GM18951 (cell line): ENCODE data around the gene TMEM92.
"Not testable (repeated sequence)": the region's sequence is repeated elsewhere in the genome, so short reads cannot be mapped to it uniquely, and the experiment has no call there.

Experiments
- POLR2A ChIP-seq: IDR thresholded peaks from 4 replicates; pipeline ENCODE4 v1.6.1; 2011; ENCODE audit warnings: mild to moderate bottlenecking; ENCODE audit not compliant: insufficient read length, insufficient read depth; ENCODE audit errors: extremely low read depth
- in situ Hi-C: fragments of 300-500 bp; cut with MboI; formaldehyde crosslinking; loops from one replicate; pipeline ENCODE4 v1.12.0; 2022; ENCODE audit warnings: low sequenced_read_pairs, mixed read lengths, inconsistent platforms; ENCODE audit not compliant: unreplicated experiment

Gene TMEM92

GRCh38 chr17:50303596-50303995 lies 29.3 kb downstream of the TMEM92 start:
- in situ Hi-C loops: no loop called here
- TF ChIP-seq POLR2A: no peak

- in situ Hi-C loops: no loop called here
- no peak for TF ChIP-seq POLR2A
These were observed 30.6 kb downstream of the TMEM92 start for GRCh38 chr17:50304781-50305404.

- in situ Hi-C loops: no loop called here
- no peak for TF ChIP-seq POLR2A
These were observed 33.4 kb downstream of the TMEM92 start for GRCh38 chr17:50307654-50308053.

GRCh38 chr17:50308666-50309065 lies 34.4 kb downstream of the TMEM92 start:
- no peak for TF ChIP-seq POLR2A

GRCh38 chr17:50310455-50311111 lies 36.3 kb downstream of the TMEM92 start:
- no peak for TF ChIP-seq POLR2A
- in situ Hi-C loops: no loop called here

More at GRCh38 chr17:50308666-50309065, 34.4 kb downstream of the TMEM92 start:
- in situ Hi-C loops: no loop called here

GRCh38 chr17:50311112-50311460 lies 36.8 kb downstream of the TMEM92 start:
- in situ Hi-C loops: no loop called here
- no peak for TF ChIP-seq POLR2A

DNA sequence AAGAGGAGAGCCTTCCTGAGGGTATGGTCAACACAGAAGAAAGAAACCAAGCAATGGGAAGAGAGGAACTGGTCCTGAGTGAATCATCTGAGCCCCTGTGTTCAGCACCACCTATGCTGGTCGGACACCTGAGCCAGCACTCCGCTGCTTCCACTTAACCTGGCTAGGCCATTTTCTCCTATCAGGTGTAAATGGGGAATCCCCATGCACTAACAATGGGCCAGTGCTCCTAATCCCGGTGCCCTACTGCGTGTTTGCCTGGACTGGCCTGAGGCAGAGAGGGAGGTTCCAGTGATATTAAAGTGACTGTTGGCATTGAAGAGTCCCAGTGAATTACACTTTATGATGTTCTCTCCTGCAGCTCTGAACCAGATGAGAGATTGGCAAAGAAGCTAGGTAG lies 37.2 kb downstream of the TMEM92 start:
- in situ Hi-C loops: no loop called here
- no peak for TF ChIP-seq POLR2A

DNA sequence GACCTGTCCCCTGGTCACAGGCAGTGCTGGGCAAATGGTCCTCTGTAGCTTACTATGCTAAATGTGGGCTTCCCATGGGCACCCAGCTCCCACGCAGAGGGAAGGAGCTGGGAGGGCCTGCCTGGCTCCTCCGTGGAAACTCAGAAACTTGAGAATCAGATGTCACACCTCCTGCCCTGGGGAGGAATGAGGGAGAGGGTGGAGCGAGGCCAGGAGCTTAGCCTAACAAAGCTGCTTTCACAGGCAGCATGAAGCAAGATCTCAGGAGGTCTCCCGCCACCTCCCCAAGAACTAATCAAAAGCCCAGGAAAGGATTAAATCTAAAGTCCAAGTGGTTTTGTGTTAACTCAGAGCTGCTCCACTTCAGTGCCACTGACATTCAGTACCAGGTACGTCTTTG lies 38.0 kb downstream of the TMEM92 start:
- in situ Hi-C loops: no loop called here

DNA sequence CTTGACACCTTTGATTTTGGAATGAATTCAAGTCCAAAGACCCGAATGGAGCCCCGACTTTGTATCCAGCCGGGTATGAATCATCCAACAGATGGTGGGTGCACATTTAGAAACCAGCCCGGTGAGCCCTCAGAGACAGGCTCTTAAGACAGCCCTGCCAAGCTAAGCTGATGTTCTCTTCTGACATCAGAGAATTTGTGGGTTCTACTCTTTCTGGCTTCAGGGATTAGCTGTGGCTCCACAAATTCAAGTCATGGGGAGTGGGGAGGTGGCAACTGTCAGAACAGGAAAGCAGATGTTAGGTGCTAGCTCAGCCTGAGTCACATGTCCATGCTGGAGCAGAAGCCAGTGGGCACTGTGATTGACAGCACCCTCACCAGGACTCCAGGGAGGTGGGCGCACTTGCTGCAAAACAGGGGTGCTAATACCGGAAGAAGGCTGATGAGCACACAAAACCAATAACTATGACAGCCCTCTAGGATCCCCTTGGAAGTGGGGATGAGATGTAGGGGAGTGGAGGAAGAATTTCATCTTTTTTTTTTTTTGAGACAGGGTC lies 40.3 kb downstream of the TMEM92 start:
- TF ChIP-seq POLR2A: no peak

More for the DNA sequence above, 38.0 kb downstream of the TMEM92 start:
- no peak for TF ChIP-seq POLR2A

GRCh38 chr17:50316016-50316587 lies 41.8 kb downstream of the TMEM92 start:
- no peak for TF ChIP-seq POLR2A
- in situ Hi-C loops: no loop called here

More for the DNA sequence above, 40.3 kb downstream of the TMEM92 start:
- in situ Hi-C loops: no loop called here

- in situ Hi-C loops: not testable (repeated sequence)
These were observed 42.4 kb downstream of the TMEM92 start for GRCh38 chr17:50316660-50317059.

GRCh38 chr17:50317121-50317520 lies 42.9 kb downstream of the TMEM92 start:
- TF ChIP-seq POLR2A: no peak
- in situ Hi-C loops: no loop called here

- TF ChIP-seq POLR2A: no peak
- in situ Hi-C loops: no loop called here
These were observed 44.4 kb downstream of the TMEM92 start for GRCh38 chr17:50318501-50319285.

DNA sequence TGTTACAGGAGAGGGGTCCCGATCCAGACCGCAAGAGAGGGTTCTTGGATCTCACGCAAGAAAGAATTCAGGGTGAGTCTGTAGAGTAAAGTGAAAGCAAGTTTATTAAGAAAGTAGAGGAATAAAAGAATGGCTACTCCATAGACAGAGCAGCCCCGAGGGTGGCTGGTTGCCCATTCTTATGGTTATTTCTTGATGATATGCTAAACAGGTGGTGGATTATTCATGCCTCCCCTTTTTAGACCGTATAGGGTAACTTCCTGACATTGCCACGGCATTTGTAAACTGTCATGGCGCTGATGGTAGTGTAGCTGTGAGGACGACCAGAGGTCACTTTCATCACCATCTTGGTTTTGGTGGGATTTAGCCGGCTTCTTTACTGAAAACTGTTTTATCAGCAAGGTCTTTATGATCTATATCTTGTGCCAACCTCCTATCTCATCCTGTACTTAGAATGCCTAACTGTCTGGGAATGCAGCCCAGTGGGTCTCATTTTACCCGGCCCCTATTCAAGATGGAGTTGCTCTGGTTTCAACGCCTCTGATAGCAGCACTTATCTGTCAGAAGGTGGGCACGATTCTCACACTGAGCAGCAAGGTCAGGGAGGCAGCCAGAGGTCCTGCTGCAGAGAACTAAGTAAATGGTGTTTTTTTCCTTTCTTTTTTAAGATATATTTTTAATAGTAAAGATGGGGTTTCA lies 45.2 kb downstream of the TMEM92 start:
- in situ Hi-C loops: no loop called here
- no peak for TF ChIP-seq POLR2A
